ENCODE data around the gene CNTN1. TPM values are rescaled to one million over a fixed set of nuclear protein-coding genes. Genes with fewer than 3 reads are reported as not detected.

The CNTN1 gene
- total and polyA plus RNA-seq, 2 donors (not counting 1 experiment from before 2014, with no cell fraction given): not detected

DNA sequence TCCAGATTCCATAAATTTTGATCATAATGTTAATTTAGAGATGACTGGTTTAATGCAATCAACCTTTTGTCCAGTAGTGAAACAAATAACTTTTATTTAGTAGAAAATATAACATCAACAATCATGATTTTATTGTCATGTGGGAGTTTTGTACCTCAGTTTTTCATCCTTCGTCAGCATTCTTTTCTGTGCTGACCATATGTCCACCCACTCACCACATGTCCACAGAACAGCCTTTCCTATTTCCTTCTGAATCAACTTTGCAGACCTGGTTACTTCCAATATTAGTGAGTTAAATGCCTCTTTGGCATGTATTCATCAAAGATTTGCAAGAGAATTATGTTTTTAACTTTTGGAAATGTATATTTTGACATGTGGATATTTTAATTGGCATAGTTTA lies 36.8 kb upstream of the CNTN1 start:
- Mint-ChIP-seq H3K4me3 (no peak overlapping the region), H3K9me3 (ENCODE audit: insufficient read depth) (no peaks in the 10 kb centered on the region), H3K27ac (no peak overlapping the region), H3K4me1 (no peaks in the 10 kb centered on the region), H3K27me3 (no peaks in the 10 kb centered on the region)
- no peaks in the 10 kb centered on the region for H4K20me1 ChIP-seq (ENCODE audit: control insufficient read depth, insufficient read depth, low read length, poor library complexity, severe bottlenecking)
- ChIA-PET CTCF (no interaction called here), POLR2A (no interaction called here)
- ATAC-seq (ENCODE audit: low read depth): no peak
- H3K79me2 ChIP-seq (ENCODE audit: control insufficient read depth, insufficient read depth, low read length): no peaks in the 10 kb centered on the region
- H3K36me3 ChIP-seq (replicated peaks in 1 of 2; ENCODE audit: control extremely low read depth in 1 of 2, control insufficient read depth in 1 of 2, extremely low read depth in 1 of 2, insufficient read depth in 2 of 2, low read length in 1 of 2): no peaks in the 10 kb centered on the region
- intact Hi-C loops (cut with micrococcal nuclease): no loop called here
- H3K4me2 ChIP-seq (replicated peaks; ENCODE audit: low read depth, low read length, poor library complexity, severe bottlenecking): no peak overlapping the region
- no peak overlapping the region for H3K9ac ChIP-seq (ENCODE audit: low read length)
- H3K27me3 ChIP-seq (replicated peaks in 1 of 4; ENCODE audit: control extremely low read depth in 1 of 4, control insufficient read depth in 3 of 4, insufficient read depth in 4 of 4, low read length in 3 of 4): no peaks in the 10 kb centered on the region
- no peak overlapping the region for H2AFZ ChIP-seq (ENCODE audit: insufficient read depth, low read depth, low read length, poor library complexity, severe bottlenecking)
- H3K9me3 ChIP-seq (ENCODE audit: control extremely low read depth in 1 of 3, control insufficient read depth in 2 of 3, insufficient read depth in 1 of 3, low read length in 2 of 3): peaks cover 0 to 5% (median 0%) of the 10 kb centered on the region in 3 donors
- H3K4me3 ChIP-seq (ENCODE audit: control extremely low read depth in 1 of 5, extremely low read depth in 1 of 5, insufficient read depth in 1 of 5, low read depth in 2 of 5, low read length in 4 of 5): no peak overlapping the region
- WGBS (ENCODE audit: insufficient coverage): no CpG with 5 or more reads among the region's 1 CpG
- DNase-seq: no peak
- H3K27ac ChIP-seq (ENCODE audit: low read length in 2 of 2): no peak overlapping the region
- no peak for TF ChIP-seq EZH2 (IDR thresholded peaks at IDR 0.05; ENCODE audit: borderline replicate concordance, insufficient read depth, low read depth, low read length, poor library complexity, severe bottlenecking)
- TF ChIP-seq, protein P1, sequence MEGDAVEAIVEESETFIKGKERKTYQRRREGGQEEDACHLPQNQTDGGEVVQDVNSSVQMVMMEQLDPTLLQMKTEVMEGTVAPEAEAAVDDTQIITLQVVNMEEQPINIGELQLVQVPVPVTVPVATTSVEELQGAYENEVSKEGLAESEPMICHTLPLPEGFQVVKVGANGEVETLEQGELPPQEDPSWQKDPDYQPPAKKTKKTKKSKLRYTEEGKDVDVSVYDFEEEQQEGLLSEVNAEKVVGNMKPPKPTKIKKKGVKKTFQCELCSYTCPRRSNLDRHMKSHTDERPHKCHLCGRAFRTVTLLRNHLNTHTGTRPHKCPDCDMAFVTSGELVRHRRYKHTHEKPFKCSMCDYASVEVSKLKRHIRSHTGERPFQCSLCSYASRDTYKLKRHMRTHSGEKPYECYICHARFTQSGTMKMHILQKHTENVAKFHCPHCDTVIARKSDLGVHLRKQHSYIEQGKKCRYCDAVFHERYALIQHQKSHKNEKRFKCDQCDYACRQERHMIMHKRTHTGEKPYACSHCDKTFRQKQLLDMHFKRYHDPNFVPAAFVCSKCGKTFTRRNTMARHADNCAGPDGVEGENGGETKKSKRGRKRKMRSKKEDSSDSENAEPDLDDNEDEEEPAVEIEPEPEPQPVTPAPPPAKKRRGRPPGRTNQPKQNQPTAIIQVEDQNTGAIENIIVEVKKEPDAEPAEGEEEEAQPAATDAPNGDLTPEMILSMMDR (IDR thresholded peaks at IDR 0.05): no peak
- H3K4me1 ChIP-seq (ENCODE audit: control insufficient read depth in 2 of 2, insufficient read depth in 2 of 2, low read length in 2 of 2): no peaks in the 10 kb centered on the region

DNA sequence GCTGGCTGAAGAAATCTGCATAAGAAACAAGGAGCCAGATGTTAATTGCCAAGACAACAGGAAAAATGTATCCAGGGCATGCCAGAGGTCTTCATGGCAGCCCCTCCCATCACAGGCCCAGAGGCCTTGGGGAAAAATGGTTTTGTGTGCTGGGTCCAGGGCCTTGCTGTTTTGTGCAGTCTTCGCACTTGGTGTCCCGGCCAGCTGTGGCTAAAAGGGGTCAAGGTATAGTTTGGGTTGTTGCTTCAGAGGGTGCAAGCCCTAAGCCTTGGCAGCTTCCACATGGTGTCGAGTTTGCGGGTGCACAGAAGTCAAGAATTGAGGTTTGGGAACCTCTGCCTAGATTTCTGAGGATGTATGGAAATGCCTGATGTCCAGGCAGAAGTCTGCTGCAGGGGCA lies 29.9 kb upstream of the CNTN1 start:
- no peak overlapping the region for H3K4me2 ChIP-seq (replicated peaks; ENCODE audit: low read depth, low read length, poor library complexity, severe bottlenecking)
- H3K36me3 ChIP-seq (replicated peaks in 1 of 2; ENCODE audit: control extremely low read depth in 1 of 2, control insufficient read depth in 1 of 2, extremely low read depth in 1 of 2, insufficient read depth in 2 of 2, low read length in 1 of 2): no peaks in the 10 kb centered on the region
- H3K9me3 Mint-ChIP-seq (ENCODE audit: insufficient read depth): no peaks in the 10 kb centered on the region
- H2AFZ ChIP-seq (ENCODE audit: insufficient read depth, low read depth, low read length, poor library complexity, severe bottlenecking): no peak overlapping the region
- no peak overlapping the region for H3K4me3 Mint-ChIP-seq
- no peak overlapping the region for H3K27ac ChIP-seq (ENCODE audit: low read length in 2 of 2)
- H3K9me3 ChIP-seq (ENCODE audit: control extremely low read depth in 1 of 3, control insufficient read depth in 2 of 3, insufficient read depth in 1 of 3, low read length in 2 of 3): peaks cover 0 to 8% (median 0%) of the 10 kb centered on the region in 3 donors
- H3K4me1 Mint-ChIP-seq: no peaks in the 10 kb centered on the region
- no peak overlapping the region for H3K27ac Mint-ChIP-seq
- no peak overlapping the region for H3K4me3 ChIP-seq (ENCODE audit: control extremely low read depth in 1 of 5, extremely low read depth in 1 of 5, insufficient read depth in 1 of 5, low read depth in 2 of 5, low read length in 4 of 5)
- H3K79me2 ChIP-seq (ENCODE audit: control insufficient read depth, insufficient read depth, low read length): no peaks in the 10 kb centered on the region
- no peak for TF ChIP-seq EZH2 (IDR thresholded peaks at IDR 0.05; ENCODE audit: borderline replicate concordance, insufficient read depth, low read depth, low read length, poor library complexity, severe bottlenecking)
- TF ChIP-seq, protein P1 (IDR thresholded peaks at IDR 0.05): no peak
- DNase-seq (no peak), ATAC-seq (ENCODE audit: low read depth) (no peak)
- no peaks in the 10 kb centered on the region for H4K20me1 ChIP-seq (ENCODE audit: control insufficient read depth, insufficient read depth, low read length, poor library complexity, severe bottlenecking)
- no peaks in the 10 kb centered on the region for H3K27me3 ChIP-seq (replicated peaks in 1 of 4; ENCODE audit: control extremely low read depth in 1 of 4, control insufficient read depth in 3 of 4, insufficient read depth in 4 of 4, low read length in 3 of 4)
- ChIA-PET POLR2A (no interaction called here), CTCF (no interaction called here)
- intact Hi-C loops (cut with micrococcal nuclease): no loop called here
- H3K4me1 ChIP-seq (ENCODE audit: control insufficient read depth in 2 of 2, insufficient read depth in 2 of 2, low read length in 2 of 2): no peaks in the 10 kb centered on the region
- 96% methylated on average over 4 of the region's 4 CpGs for WGBS (ENCODE audit: insufficient coverage)
- H3K9ac ChIP-seq (ENCODE audit: low read length): no peak overlapping the region
- no peaks in the 10 kb centered on the region for H3K27me3 Mint-ChIP-seq
